SK-N-SH treated with all-trans-retinoic acid at 6 μM for 48 hours (cell line): ENCODE results near the gene PHF3.

ENCODE experiments used
- ARNTL ChIP-seq: fragments of 450-650 bp; formaldehyde crosslinking; IDR thresholded peaks from 2 replicates; pipeline ENCODE4 v1.5.0; 2020; ENCODE audit warnings: low read depth, mild to moderate bottlenecking, moderate library complexity, borderline replicate concordance
- CREB5 ChIP-seq: fragments of 250-450 bp; sonication (Bioruptor Pico); IDR thresholded peaks from 2 replicates; pipeline ENCODE4 v1.5.1; 2020; ENCODE audit warnings: low read depth, mild to moderate bottlenecking, moderate library complexity
- CSRNP3 ChIP-seq: fragments of 250-450 bp; sonication (Bioruptor Pico); IDR thresholded peaks from 2 replicates; pipeline ENCODE4 v1.5.1; 2021; ENCODE audit warnings: mild to moderate bottlenecking, moderate library complexity
- ISL1 ChIP-seq: fragments of 250-450 bp; sonication (Bioruptor Pico); IDR thresholded peaks from 2 replicates; pipeline ENCODE4 v2.1.2; 2022; ENCODE audit warnings: mild to moderate bottlenecking, moderate library complexity
- POU6F1 ChIP-seq: fragments of 250-450 bp; sonication (Bioruptor Pico); IDR thresholded peaks from 2 replicates; pipeline ENCODE4 v1.8.0; 2021; ENCODE audit warnings: low read depth, mild to moderate bottlenecking, moderate library complexity, borderline replicate concordance
- RARB ChIP-seq: fragments of 250-450 bp; sonication (Bioruptor Pico); IDR thresholded peaks from 2 replicates; pipeline ENCODE4 v1.8.0; 2021; ENCODE audit warnings: mild to moderate bottlenecking, moderate library complexity
- TOX ChIP-seq: fragments of 250-450 bp; sonication (Bioruptor Pico); IDR thresholded peaks from 2 replicates; pipeline ENCODE4 v1.8.0; 2021; ENCODE audit warnings: mild to moderate bottlenecking, moderate library complexity, borderline replicate concordance
- ZNF8 ChIP-seq: fragments of 450-650 bp; formaldehyde crosslinking; IDR thresholded peaks from 2 replicates; pipeline ENCODE4 v1.5.0; 2020; ENCODE audit warnings: mild to moderate bottlenecking, moderate library complexity
- TF ChIP-seq, protein P1 (sequence below): fragments of 250-450 bp; sonication (Bioruptor Pico); IDR thresholded peaks from 2 replicates; pipeline ENCODE4 v1.5.0; 2020; ENCODE audit warnings: mild to moderate bottlenecking, moderate library complexity
- TF ChIP-seq, protein P2 (sequence below): fragments of 250-450 bp; sonication (Bioruptor Pico); IDR thresholded peaks from 2 replicates; pipeline ENCODE4 v1.8.0; 2020; ENCODE audit warnings: mild to moderate bottlenecking, moderate library complexity, borderline replicate concordance

DNA sequence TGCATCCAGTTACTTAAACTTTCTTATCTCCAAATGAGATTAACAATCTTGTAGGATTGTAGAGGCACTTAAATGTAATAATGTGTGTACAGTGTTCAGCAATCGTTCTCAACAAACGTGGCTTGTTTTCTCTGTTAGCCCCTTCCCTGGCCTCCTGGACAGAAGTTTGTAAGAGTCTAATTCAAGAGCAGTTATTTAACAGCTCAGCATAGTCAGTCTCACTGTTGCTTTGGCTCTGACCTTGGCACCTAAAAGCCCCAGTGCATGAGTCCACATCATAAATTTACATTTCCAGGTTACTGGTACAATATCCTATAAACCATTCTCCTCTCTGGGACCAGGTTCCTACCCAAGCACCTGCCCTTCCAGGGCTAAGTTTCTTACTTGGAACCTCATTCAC, 11.5 kb upstream of the PHF3 start:
- TF ChIP-seq ARNTL (CRISPR knock-in tag) (no peak), ZNF8 (CRISPR knock-in tag) (no peak), CSRNP3 (CRISPR knock-in tag) (no peak), CREB5 (CRISPR knock-in tag) (no peak), POU6F1 (no peak), RARB (CRISPR knock-in tag) (no peak), ISL1 (CRISPR knock-in tag) (no peak), TOX (no peak)
- TF ChIP-seq, protein P1, sequence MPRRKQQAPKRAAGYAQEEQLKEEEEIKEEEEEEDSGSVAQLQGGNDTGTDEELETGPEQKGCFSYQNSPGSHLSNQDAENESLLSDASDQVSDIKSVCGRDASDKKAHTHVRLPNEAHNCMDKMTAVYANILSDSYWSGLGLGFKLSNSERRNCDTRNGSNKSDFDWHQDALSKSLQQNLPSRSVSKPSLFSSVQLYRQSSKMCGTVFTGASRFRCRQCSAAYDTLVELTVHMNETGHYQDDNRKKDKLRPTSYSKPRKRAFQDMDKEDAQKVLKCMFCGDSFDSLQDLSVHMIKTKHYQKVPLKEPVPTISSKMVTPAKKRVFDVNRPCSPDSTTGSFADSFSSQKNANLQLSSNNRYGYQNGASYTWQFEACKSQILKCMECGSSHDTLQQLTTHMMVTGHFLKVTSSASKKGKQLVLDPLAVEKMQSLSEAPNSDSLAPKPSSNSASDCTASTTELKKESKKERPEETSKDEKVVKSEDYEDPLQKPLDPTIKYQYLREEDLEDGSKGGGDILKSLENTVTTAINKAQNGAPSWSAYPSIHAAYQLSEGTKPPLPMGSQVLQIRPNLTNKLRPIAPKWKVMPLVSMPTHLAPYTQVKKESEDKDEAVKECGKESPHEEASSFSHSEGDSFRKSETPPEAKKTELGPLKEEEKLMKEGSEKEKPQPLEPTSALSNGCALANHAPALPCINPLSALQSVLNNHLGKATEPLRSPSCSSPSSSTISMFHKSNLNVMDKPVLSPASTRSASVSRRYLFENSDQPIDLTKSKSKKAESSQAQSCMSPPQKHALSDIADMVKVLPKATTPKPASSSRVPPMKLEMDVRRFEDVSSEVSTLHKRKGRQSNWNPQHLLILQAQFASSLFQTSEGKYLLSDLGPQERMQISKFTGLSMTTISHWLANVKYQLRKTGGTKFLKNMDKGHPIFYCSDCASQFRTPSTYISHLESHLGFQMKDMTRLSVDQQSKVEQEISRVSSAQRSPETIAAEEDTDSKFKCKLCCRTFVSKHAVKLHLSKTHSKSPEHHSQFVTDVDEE (CRISPR knock-in tag) = no peak
- TF ChIP-seq, protein P2, sequence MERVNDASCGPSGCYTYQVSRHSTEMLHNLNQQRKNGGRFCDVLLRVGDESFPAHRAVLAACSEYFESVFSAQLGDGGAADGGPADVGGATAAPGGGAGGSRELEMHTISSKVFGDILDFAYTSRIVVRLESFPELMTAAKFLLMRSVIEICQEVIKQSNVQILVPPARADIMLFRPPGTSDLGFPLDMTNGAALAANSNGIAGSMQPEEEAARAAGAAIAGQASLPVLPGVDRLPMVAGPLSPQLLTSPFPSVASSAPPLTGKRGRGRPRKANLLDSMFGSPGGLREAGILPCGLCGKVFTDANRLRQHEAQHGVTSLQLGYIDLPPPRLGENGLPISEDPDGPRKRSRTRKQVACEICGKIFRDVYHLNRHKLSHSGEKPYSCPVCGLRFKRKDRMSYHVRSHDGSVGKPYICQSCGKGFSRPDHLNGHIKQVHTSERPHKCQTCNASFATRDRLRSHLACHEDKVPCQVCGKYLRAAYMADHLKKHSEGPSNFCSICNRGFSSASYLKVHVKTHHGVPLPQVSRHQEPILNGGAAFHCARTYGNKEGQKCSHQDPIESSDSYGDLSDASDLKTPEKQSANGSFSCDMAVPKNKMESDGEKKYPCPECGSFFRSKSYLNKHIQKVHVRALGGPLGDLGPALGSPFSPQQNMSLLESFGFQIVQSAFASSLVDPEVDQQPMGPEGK (CRISPR knock-in tag) = no peak
